GM19438 (cell line): Measurements from ENCODE around the gene IRGQ.
"Not testable (repeated sequence)": the region's sequence is repeated elsewhere in the genome, so short reads cannot be mapped to it uniquely, and the experiment has no call there.

ENCODE experiments used
- ATAC-seq: cut with Tn5 transposase; IDR thresholded peaks from one replicate; pipeline ENCODE4 v1.9.1; 2021; ENCODE audit warnings: low read depth; ENCODE audit not compliant: unreplicated experiment

The IRGQ gene

GRCh38 chr19:43595999-43596841 lies at the start of gene IRGQ, which contains the start of gene ZNF576:
IRGQ (minus strand) TSS chr19:43596134; CDS start chr19:43595338, 796 bp downstream.
ZNF576 (plus strand) TSS chr19:43596595; CDS start chr19:43597109, 514 bp downstream.
- peak; percentile 79 for ATAC-seq

- ATAC-seq: no peak
These were observed 48.2 kb upstream of the IRGQ start for GRCh38 chr19:43644181-43644580.

GRCh38 chr19:43643326-43643725 lies 47.4 kb upstream of the IRGQ start:
- no peak for ATAC-seq

GRCh38 chr19:43642531-43642930 lies 46.6 kb upstream of the IRGQ start:
- ATAC-seq: no peak

- ATAC-seq: no peak
These were observed 45.4 kb upstream of the IRGQ start for GRCh38 chr19:43641333-43641732.

GRCh38 chr19:43640424-43640757 lies 44.5 kb upstream of the IRGQ start:
- no peak for ATAC-seq

GRCh38 chr19:43639519-43640423 lies 43.8 kb upstream of the IRGQ start, which contains the start of gene CADM4:
CADM4 (minus strand) TSS chr19:43639850; CDS start chr19:43639790, 60 bp downstream.
- no peak for ATAC-seq

GRCh38 chr19:43638995-43639518 lies 43.1 kb upstream of the IRGQ start:
- ATAC-seq: no peak

- ATAC-seq: no peak
These were observed 42.5 kb upstream of the IRGQ start for GRCh38 chr19:43638214-43638994.

GRCh38 chr19:43636121-43636683 lies 40.3 kb upstream of the IRGQ start:
- no peak for ATAC-seq

- ATAC-seq: not testable (repeated sequence)
These were observed 39.6 kb upstream of the IRGQ start for GRCh38 chr19:43635561-43635940.

GRCh38 chr19:43634872-43635560 lies 39.1 kb upstream of the IRGQ start:
- no peak for ATAC-seq

GRCh38 chr19:43634506-43634871 lies 38.6 kb upstream of the IRGQ start:
- ATAC-seq: no peak

- ATAC-seq: no peak
These were observed 38.1 kb upstream of the IRGQ start for GRCh38 chr19:43634068-43634467.

- ATAC-seq: no peak
These were observed 37.6 kb upstream of the IRGQ start for GRCh38 chr19:43633520-43633919.

- ATAC-seq: no peak
These were observed 35.6 kb upstream of the IRGQ start for GRCh38 chr19:43631491-43631890.

- no peak for ATAC-seq
These were observed 32.9 kb upstream of the IRGQ start for GRCh38 chr19:43628646-43629326.

GRCh38 chr19:43626838-43627237 lies 30.9 kb upstream of the IRGQ start:
- no peak for ATAC-seq
